GM19025 (cell line): ENCODE results near the gene BBS5.
"Not testable (repeated sequence)": the region's sequence is repeated elsewhere in the genome, so short reads cannot be mapped to it uniquely, and the experiment has no call there.

Source experiments
- ATAC-seq: cut with Tn5 transposase; IDR thresholded peaks from one replicate; pipeline ENCODE4 v1.9.1; 2021; ENCODE audit warnings: mild to moderate bottlenecking, low read depth, moderate library complexity; ENCODE audit not compliant: unreplicated experiment

Gene BBS5

GRCh38 chr2:169485650-169486138 lies 6.4 kb downstream of the BBS5 start:
- no peak for ATAC-seq

- ATAC-seq, result no peak
Measured at GRCh38 chr2:169486487-169486886, 7.2 kb downstream of the BBS5 start.

- no peak for ATAC-seq
Measured at GRCh38 chr2:169490834-169491233, 11.5 kb downstream of the BBS5 start.

GRCh38 chr2:169491378-169491777 lies 12.1 kb downstream of the BBS5 start:
- no peak for ATAC-seq

GRCh38 chr2:169493360-169493759 lies 14.1 kb downstream of the BBS5 start:
- no peak for ATAC-seq

- no peak for ATAC-seq
Measured at GRCh38 chr2:169495310-169495928, 16.1 kb downstream of the BBS5 start.

- ATAC-seq, result no peak
Measured at GRCh38 chr2:169504651-169505050, 25.4 kb downstream of the BBS5 start.

GRCh38 chr2:169507698-169508097 lies 28.4 kb downstream of the BBS5 start:
- ATAC-seq, result no peak

GRCh38 chr2:169509298-169509885 lies 30.1 kb downstream of the BBS5 start, which contains the start of gene KLHL41:
Gene KLHL41, plus strand, starts transcription at chr2:169509702. Its CDS starts 77 bp downstream, at chr2:169509779.
- no peak for ATAC-seq

GRCh38 chr2:169509955-169510354 lies 30.7 kb downstream of the BBS5 start:
- ATAC-seq, result no peak

GRCh38 chr2:169510496-169510895 lies 31.2 kb downstream of the BBS5 start:
- no peak for ATAC-seq

- no peak for ATAC-seq
Measured at GRCh38 chr2:169511818-169512217, 32.5 kb downstream of the BBS5 start.

GRCh38 chr2:169512525-169512924 lies 33.2 kb downstream of the BBS5 start:
- no peak for ATAC-seq

- no peak for ATAC-seq
Measured at GRCh38 chr2:169513094-169513493, 33.8 kb downstream of the BBS5 start.

- no peak for ATAC-seq
Measured at GRCh38 chr2:169513926-169514325, 34.6 kb downstream of the BBS5 start.

GRCh38 chr2:169514758-169515157 lies 35.5 kb downstream of the BBS5 start:
- ATAC-seq, result not testable (repeated sequence)

- not testable (repeated sequence) for ATAC-seq
Measured at GRCh38 chr2:169516488-169516995, 37.2 kb downstream of the BBS5 start.

- ATAC-seq, result no peak
Measured at GRCh38 chr2:169520896-169521295, 41.6 kb downstream of the BBS5 start.

- no peak for ATAC-seq
Measured at GRCh38 chr2:169523681-169524080, 44.4 kb downstream of the BBS5 start.

GRCh38 chr2:169525434-169525833 lies 46.1 kb downstream of the BBS5 start:
- no peak for ATAC-seq

- no peak for ATAC-seq
Measured at GRCh38 chr2:169526451-169526850, 47.2 kb downstream of the BBS5 start.

GRCh38 chr2:169528271-169528701 lies 49.0 kb downstream of the BBS5 start:
- peak; percentile 73 for ATAC-seq
